Astrocyte (in vitro differentiated cells and primary cell): Measurements from ENCODE around the gene ALX4. TPM values are rescaled to one million over a fixed set of nuclear protein-coding genes. Genes with fewer than 3 reads are reported as not detected.

ENCODE experiments used
- DNase-seq: peaks from one replicate; pipeline ENCODE4 v3.0.0-alpha.2; 2010; ENCODE audit warnings: low read depth
- FAIRE-seq: peaks from 2 replicates; lab custom pipeline; 2011; peaks lifted over from hg19 to GRCh38; lab: Jason Lieb, UNC
- H2AFZ ChIP-seq: 2 replicates; pipeline ENCODE4 v1.6.0; 2012; ENCODE audit warnings: low read depth, low read length, inconsistent platforms
- H3K27ac ChIP-seq: 2 replicates; pipeline ENCODE4 v1.5.1; 2011; ENCODE audit warnings: low read depth, low read length, inconsistent platforms
- H3K27me3 ChIP-seq: 2 replicates; pipeline ENCODE4 v1.6.0; 2011; ENCODE audit warnings: low read length, inconsistent platforms; ENCODE audit not compliant: insufficient read depth
- H3K36me3 ChIP-seq: 2 replicates; pipeline ENCODE4 v1.5.1; 2011; ENCODE audit warnings: low read length, inconsistent platforms; ENCODE audit not compliant: insufficient read depth
- H3K4me1 ChIP-seq: 2 replicates; pipeline ENCODE4 v1.5.1; 2011; ENCODE audit warnings: low read length, inconsistent platforms; ENCODE audit not compliant: insufficient read depth
- H3K4me2 ChIP-seq: 2 replicates; pipeline ENCODE4 v1.6.0; 2012; ENCODE audit warnings: low read length, inconsistent platforms
- H3K4me3 ChIP-seq: 2 replicates; pipeline ENCODE4 v1.5.1; 2011; ENCODE audit warnings: low read depth, mild to moderate bottlenecking, low read length, inconsistent platforms; ENCODE audit not compliant: insufficient read depth
- H3K79me2 ChIP-seq: 2 replicates; pipeline ENCODE4 v1.6.0; 2012; ENCODE audit warnings: mild to moderate bottlenecking, low read length, inconsistent platforms; ENCODE audit not compliant: insufficient read depth
- H3K9ac ChIP-seq: 2 replicates; pipeline ENCODE4 v1.6.0; 2012; ENCODE audit warnings: mild to moderate bottlenecking, low read length, inconsistent platforms
- H3K9me3 ChIP-seq: 2 replicates; pipeline ENCODE4 v1.5.1; 2012; ENCODE audit warnings: low read depth, mild to moderate bottlenecking, low read length, inconsistent platforms; ENCODE audit not compliant: insufficient read depth
- H4K20me1 ChIP-seq: 2 replicates; pipeline ENCODE4 v1.6.0; 2012; ENCODE audit warnings: low read length, inconsistent platforms; ENCODE audit not compliant: insufficient read depth
- H3K27ac Mint-ChIP-seq: one replicate; pipeline ENCODE4 v1.8.0; 2021; ENCODE audit warnings: mild to moderate bottlenecking, mixed read lengths; ENCODE audit not compliant: unreplicated experiment
- H3K27me3 Mint-ChIP-seq: one replicate; pipeline ENCODE4 v1.8.0; 2021; ENCODE audit warnings: low read depth, mixed read lengths; ENCODE audit not compliant: unreplicated experiment
- H3K36me3 Mint-ChIP-seq: one replicate; pipeline ENCODE4 v1.8.0; 2021; ENCODE audit warnings: low read depth, mixed read lengths; ENCODE audit not compliant: unreplicated experiment
- H3K4me1 Mint-ChIP-seq: one replicate; pipeline ENCODE4 v1.8.0; 2021; ENCODE audit warnings: low read depth, mixed read lengths; ENCODE audit not compliant: unreplicated experiment
- H3K4me3 Mint-ChIP-seq: one replicate; pipeline ENCODE4 v1.8.0; 2021; ENCODE audit warnings: mild to moderate bottlenecking, moderate library complexity, mixed read lengths; ENCODE audit not compliant: unreplicated experiment
- H3K9me3 Mint-ChIP-seq: one replicate; pipeline ENCODE4 v1.8.0; 2021; ENCODE audit warnings: mild to moderate bottlenecking, mixed read lengths; ENCODE audit not compliant: unreplicated experiment
- CTCF ChIP-seq: IDR thresholded peaks from 2 replicates; pipeline ENCODE4 v1.5.1; 2011; ENCODE audit warnings: low read depth, mild to moderate bottlenecking, inconsistent platforms, low read length, moderate library complexity; ENCODE audit not compliant: insufficient read depth
- EZH2 ChIP-seq: IDR thresholded peaks from 2 replicates; pipeline ENCODE4 v1.6.1; 2012; ENCODE audit warnings: mild to moderate bottlenecking, low read length, inconsistent platforms; ENCODE audit not compliant: insufficient read depth
- total RNA-seq: library from RNA; stranded (reverse); gene quantifications from 2 replicates; pipeline ENCODE4 v1.2.1, GENCODE V29; 2021

Gene ALX4
- total RNA-seq, 1 donor from 2014 or later = not detected

GRCh38 chr11:44324749-44325525 lies 15.0 kb upstream of the ALX4 start:
- Mint-ChIP-seq H3K27ac (no peak overlapping the region), H3K27me3 (peaks cover 98% of the 10 kb centered on the region), H3K9me3 (peaks cover 5% of the 10 kb centered on the region), H3K36me3 (no peaks in the 10 kb centered on the region), H3K4me1 (no peaks in the 10 kb centered on the region), H3K4me3 (no peak overlapping the region)
- Histone ChIP-seq H3K9ac (no peak overlapping the region), H3K9me3 (no peaks in the 10 kb centered on the region), H2AFZ (no peak overlapping the region), H3K4me2 (no peak overlapping the region), H3K27ac (no peak overlapping the region), H3K36me3 (no peaks in the 10 kb centered on the region), H3K4me3 (no peak overlapping the region), H3K27me3 (peaks cover 87% of the 10 kb centered on the region), H3K79me2 (no peaks in the 10 kb centered on the region), H4K20me1 (no peaks in the 10 kb centered on the region), H3K4me1 (no peaks in the 10 kb centered on the region)
- DNase-seq = no peak
- TF ChIP-seq CTCF = no peak
- no peak for TF ChIP-seq EZH2
- no peak for FAIRE-seq

- H3K36me3 Mint-ChIP-seq = no peaks in the 10 kb centered on the region
- FAIRE-seq = no peak
- H3K27me3 Mint-ChIP-seq = peaks cover 96% of the 10 kb centered on the region
- Histone ChIP-seq H3K4me2 (no peak overlapping the region), H2AFZ (no peak overlapping the region), H3K79me2 (no peaks in the 10 kb centered on the region), H3K4me1 (no peaks in the 10 kb centered on the region), H3K9ac (no peak overlapping the region), H3K27ac (no peak overlapping the region), H4K20me1 (no peaks in the 10 kb centered on the region), H3K27me3 (peaks cover 90% of the 10 kb centered on the region), H3K4me3 (no peak overlapping the region), H3K9me3 (no peaks in the 10 kb centered on the region), H3K36me3 (no peaks in the 10 kb centered on the region)
- no peaks in the 10 kb centered on the region for H3K4me1 Mint-ChIP-seq
- no peak for DNase-seq
- TF ChIP-seq EZH2 (no peak), CTCF (no peak)
- peaks cover 5% of the 10 kb centered on the region for H3K9me3 Mint-ChIP-seq
- H3K4me3 Mint-ChIP-seq = no peak overlapping the region
- no peak overlapping the region for H3K27ac Mint-ChIP-seq
Measured at GRCh38 chr11:44324222-44324621, 14.3 kb upstream of the ALX4 start.

- Histone ChIP-seq H4K20me1 (no peaks in the 10 kb centered on the region), H3K27ac (no peak overlapping the region), H3K4me1 (no peaks in the 10 kb centered on the region), H3K79me2 (no peaks in the 10 kb centered on the region), H3K9me3 (no peaks in the 10 kb centered on the region), H2AFZ (no peak overlapping the region), H3K4me2 (no peak overlapping the region), H3K27me3 (peaks cover 93% of the 10 kb centered on the region), H3K4me3 (no peak overlapping the region), H3K9ac (no peak overlapping the region), H3K36me3 (no peaks in the 10 kb centered on the region)
- H3K27me3 Mint-ChIP-seq = peaks cover 96% of the 10 kb centered on the region
- H3K36me3 Mint-ChIP-seq = no peaks in the 10 kb centered on the region
- no peak overlapping the region for H3K27ac Mint-ChIP-seq
- no peaks in the 10 kb centered on the region for H3K4me1 Mint-ChIP-seq
- TF ChIP-seq CTCF (no peak), EZH2 (no peak)
- H3K9me3 Mint-ChIP-seq = peaks cover 5% of the 10 kb centered on the region
- FAIRE-seq (no peak), DNase-seq (no peak)
- no peak overlapping the region for H3K4me3 Mint-ChIP-seq
Measured at GRCh38 chr11:44322243-44322642, 12.3 kb upstream of the ALX4 start.
